Stimulated activated CD8-positive, alpha-beta memory T cell treated with anti-CD3 and anti-CD28 coated beads, Interleukin-12 subunit alpha, Interleukin-12 subunit beta, amount 100 ng/mL, for 24 hours (primary cell): ENCODE results near the gene MICALL2.

Source experiments
- DNase-seq: peaks from one replicate; pipeline ENCODE4 v3.0.0-alpha.2; 2020; ENCODE audit errors: extremely low read depth

The MICALL2 gene

GRCh38 chr7:1493129-1493528 is 33.9 kb upstream of the MICALL2 start:
- DNase-seq = no peak

- DNase-seq = no peak
These were observed 33.4 kb upstream of the MICALL2 start for GRCh38 chr7:1492640-1493039.

DNA sequence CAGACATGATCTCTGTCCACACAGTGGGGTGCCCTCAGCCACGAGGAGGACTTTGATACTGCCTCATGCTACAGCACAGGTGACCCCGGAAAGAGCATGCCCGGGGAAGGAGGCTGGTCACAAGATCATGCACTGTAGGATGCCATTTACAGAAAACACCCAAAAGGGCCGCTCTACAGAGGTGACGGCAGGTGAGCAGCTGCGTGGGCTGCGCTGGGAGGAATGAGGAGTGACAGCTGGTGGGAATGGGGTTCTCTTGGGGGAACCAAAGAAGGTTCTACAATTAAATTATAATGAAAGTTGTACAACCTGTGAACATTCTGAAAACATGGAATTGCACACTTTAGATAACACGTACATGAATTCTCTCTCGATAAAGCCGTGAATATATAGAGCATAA is 33.0 kb upstream of the MICALL2 start:
- no peak for DNase-seq

GRCh38 chr7:1490837-1491236 is 31.6 kb upstream of the MICALL2 start:
- DNase-seq = no peak

- no peak for DNase-seq
These were observed 30.1 kb upstream of the MICALL2 start for GRCh38 chr7:1489336-1489735.

DNA sequence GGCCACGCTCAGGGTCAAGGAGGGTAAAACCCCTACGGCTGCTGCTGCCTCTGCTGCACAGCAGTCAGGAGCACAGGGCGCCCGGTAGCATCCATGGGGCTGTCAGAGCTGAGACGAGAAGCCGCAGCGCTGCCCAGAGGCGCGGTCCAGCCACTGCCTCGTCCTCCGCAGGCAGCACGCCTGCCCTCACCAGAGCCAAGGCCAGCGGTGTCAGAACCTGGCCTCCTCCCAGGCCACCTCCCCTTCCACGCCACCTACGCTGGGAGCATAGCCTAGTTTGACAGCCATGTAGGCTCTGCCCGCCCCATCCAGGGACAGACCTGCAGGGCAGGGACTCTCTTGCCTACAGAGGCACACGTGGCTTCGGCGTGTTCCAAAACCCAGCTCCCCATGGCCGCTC is 28.7 kb upstream of the MICALL2 start:
- DNase-seq = no peak

DNA sequence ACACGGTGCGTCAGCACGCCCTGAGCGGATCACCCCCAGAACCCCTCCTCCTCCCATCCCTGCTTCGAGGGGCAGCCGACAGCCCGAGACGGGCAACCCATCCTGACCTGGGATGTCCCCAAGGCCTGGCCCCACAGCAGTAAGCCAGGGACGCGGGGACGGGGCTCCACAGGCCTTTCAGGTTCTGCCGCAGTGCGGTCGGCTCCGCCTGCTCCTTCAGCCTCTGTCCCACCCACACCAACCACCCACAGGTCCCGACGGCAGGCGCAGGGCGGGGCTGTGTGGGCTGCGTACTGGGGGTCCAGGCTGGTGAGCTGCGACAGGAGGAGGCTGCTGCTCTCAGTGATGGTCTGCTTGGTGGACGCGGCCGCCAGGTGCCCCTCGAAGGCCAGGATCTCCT is 28.2 kb upstream of the MICALL2 start:
- DNase-seq = no peak

DNA sequence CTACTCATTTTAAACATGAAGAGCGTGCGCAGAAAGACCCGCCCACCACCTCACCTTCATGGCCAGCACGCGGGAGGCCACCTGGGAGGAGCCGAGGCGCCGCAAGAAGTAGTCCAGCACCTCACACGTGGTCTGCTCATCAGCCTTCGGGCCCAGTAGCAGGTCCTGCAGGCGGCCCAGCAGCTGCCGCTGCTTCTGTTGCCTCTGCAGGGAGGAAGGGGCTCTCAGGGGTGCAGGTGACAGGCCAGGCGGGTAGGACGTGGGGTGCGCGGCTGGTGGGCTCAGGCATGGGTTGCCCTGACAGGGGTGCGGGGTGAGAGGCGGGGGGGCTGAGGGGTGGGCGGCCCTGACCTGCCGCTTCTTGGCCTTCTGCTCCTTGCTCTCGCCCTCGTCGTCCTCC is 27.3 kb upstream of the MICALL2 start:
- no peak for DNase-seq

DNA sequence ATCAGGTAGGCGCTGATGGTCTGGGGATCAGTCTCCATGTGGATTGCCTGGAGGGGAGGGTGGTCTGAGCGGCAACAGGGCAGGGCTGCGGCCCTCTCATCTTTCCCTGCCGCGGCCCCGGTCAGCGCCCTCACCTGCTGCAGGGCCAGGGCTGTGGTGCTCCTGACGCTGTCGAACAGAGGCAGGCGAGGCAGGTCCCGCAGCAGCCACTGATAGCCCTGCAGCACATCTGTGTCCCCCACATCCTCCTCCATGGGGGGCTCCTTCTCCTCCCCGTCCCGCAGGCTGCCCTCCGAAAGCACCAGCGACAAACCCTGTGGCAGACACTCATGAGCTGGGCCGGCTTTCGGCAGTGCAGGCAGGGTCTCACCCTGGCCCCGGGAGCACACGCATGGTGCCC is 25.9 kb upstream of the MICALL2 start:
- no peak for DNase-seq

GRCh38 chr7:1484569-1484968 is 25.3 kb upstream of the MICALL2 start:
- no peak for DNase-seq

DNA sequence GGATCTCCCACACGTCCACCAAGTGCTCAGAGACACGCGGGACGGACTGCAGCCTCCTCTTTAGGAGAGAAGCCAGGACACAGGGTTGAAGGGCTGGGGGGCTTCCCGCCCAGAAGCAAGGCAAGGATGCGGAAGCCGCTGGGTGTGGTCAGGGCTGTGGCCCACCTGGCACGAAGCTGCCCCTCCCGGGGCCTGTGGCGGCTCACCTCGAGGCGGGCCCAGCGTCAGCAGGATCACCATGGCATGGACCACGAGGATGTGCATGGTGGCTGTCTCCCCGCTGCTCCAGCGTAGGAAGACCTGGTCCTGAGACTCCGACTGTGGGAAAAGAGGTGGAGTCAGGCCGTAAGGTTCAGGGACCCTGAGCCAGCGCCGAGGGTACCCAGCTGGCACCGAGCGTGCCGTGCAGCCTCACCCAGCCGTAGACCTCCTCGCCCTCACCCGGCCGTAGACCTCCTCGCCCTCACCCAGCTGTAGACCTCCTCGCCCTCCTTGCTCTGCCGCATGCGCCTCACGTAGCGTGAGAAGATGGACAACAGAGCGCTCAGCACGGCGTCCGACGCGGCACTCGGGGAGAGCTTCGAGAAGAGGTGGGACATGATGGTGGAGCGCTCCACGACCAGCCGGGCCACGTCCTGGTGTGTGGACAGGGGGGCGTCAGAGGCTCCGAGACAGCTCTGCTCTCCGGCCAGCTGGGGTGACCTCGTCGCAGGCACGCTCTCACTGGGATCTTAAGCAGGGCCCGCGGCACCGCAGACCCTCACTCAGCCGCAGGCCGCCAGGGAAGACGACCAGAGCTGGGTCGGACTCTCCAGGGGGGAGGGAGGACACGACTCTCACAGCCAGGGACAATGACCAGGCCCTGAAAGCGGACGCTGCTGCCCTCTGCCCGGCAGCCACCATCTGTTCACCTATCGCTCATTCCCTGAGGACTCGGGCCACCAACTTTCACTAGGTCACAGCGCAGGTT is 24.6 kb upstream of the MICALL2 start:
- no peak for DNase-seq

DNA sequence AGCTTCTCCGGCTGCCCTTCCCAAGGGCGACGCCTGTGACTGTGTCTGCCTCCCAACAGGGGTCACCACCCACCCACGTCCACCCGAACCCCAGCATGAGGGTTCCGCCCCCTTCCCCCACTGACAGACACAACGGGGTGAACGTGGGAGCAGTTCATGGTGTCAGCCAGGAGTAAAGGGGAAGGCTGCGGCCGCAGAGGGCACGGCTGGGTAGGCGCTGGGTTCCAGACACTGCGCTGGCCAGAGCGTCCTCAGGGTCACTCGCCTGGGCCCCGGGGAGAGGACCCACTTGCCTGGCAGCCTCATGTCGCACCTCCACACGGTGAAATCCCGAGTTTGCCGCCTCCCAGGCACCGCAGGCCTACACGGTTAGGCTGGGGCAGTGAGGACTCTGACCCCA is 23.8 kb upstream of the MICALL2 start:
- no peak for DNase-seq

- no peak for DNase-seq
These were observed 22.0 kb upstream of the MICALL2 start for GRCh38 chr7:1481300-1481699.

- no peak for DNase-seq
These were observed 21.4 kb upstream of the MICALL2 start for GRCh38 chr7:1480670-1481069.

GRCh38 chr7:1479287-1479686 is 20.0 kb upstream of the MICALL2 start:
- DNase-seq = no peak

- no peak for DNase-seq
These were observed 19.2 kb upstream of the MICALL2 start for GRCh38 chr7:1478480-1478879.

DNA sequence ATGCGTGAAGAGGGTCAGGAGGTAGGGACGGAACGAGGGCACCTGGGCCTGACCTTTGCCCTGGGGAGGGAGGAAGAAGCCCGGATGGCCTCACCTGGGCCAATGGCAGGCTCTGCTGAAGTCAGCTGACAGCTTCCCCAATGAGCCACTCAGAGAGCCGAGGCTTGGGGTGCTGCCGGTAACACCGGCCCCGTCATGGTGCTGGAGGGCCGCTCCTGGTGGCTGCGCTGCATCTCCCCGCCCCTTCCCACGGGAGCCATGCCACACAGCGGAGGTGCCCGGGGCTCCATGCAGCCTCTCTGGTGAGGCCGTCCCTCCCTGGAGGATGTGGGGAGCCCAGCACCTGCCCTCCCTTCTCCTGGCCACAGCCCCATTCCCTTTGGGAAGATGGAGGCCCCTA is 17.6 kb upstream of the MICALL2 start:
- DNase-seq = no peak

DNA sequence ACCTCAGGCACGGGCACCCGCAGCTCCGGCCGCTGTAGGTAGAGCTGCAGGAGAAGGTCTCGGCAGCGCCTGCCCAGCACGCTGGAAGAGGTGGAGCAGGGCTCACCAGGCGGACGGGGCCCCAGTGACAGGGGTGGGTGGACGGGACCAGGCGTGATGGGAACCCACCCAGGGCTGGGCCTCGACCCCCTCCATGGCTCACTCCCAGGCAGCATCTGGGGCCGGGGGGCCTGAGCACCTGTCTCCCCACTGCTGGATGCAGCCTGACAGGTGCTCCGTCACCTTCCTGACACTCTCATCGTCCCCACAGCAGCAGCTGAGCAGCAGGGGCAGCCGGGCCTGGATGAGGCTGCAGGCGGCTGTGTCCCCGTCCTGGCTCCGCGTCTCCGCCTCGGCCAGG is 16.7 kb upstream of the MICALL2 start:
- DNase-seq = no peak

- DNase-seq = no peak
These were observed 16.1 kb upstream of the MICALL2 start for GRCh38 chr7:1475393-1475792.

GRCh38 chr7:1474736-1475135 is 15.5 kb upstream of the MICALL2 start:
- no peak for DNase-seq

DNA sequence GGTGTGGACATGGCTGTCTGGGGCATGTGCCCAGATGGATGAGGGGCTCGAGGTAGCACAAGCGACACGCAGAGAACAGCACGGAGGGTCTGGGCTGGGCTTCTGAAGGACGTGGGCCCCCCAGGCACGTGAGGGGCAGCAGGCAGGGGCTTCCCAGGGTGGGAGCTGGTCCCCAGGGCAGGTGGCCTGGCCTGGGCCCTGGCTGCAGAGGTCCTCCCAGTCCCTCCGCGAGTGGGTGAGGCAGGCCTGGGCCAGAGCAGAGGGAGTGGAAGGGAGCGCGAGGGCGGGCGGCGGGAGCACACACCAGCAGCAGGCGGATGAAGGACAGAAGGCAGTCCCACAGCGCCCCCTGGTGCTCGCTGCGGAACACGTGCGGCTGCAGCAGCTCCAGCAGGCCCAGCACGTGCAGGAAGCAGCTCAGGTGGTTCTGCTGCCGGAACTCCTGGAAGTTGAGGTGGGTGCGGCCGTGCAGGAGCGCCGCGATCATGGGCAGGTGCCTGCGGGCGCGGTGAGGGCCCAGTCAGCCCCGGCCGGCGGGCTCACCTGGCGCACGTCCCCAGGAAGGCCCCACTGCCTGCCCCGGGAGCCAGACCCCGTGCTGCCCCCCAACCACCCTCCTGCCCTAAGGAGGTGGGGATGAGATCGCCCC is 14.7 kb upstream of the MICALL2 start:
- DNase-seq = peak; percentile 64

- no peak for DNase-seq
These were observed 11.6 kb upstream of the MICALL2 start for GRCh38 chr7:1470901-1471300.

DNA sequence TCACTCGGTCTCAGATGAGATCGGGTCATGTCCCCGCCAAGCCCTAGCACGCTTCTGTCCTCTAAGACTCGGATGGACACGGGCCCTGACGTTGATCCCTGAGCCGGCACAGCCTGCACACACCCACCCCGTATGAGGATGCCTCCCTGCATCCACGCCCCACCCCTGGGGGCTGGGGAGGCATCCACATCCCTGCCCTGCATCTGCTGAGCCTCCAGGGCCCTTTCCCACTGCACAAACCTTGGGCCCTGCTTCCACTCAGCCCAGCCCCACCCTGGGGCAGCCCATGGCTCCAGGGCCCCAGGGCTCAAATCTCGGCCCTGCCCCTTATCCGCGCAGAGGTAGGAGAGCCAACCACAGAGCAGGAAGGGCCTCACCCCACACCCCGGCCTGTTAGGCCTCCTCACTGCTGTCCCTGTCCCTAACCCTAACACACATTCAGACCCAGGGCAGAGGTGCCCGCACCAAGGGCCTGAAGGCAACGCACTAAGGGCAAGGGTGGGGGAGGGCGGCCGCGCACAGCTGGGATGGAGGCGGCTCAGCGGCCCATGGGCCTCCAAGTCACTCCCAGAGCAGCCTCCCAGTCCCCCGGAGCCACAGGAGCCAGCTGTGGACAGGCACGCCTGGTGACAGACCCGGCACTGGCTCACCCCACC is 9.5 kb upstream of the MICALL2 start:
- DNase-seq = no peak
